ENCODE measurements around the gene ASB14.

DNA sequence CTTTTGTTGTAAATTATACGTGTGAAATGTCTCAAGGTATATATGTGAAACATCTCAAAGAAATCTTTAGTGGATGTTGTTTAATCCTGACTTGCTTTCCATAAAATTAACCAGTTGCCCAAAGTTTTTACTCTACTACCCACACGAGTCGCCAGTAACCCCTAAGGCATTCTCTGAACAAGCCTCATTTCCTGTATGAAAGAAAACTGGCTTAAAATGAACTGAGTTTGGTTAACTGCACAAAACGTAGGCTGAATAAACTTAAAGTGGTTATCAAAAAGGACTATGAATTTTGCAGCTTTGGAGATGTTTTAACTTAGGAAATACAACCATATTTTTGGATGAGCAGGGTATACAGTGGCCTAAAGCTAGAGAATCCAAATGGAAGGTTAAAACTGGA is 67.6 kb downstream of the ASB14 start:
- TF ChIP-seq, protein P1, sequence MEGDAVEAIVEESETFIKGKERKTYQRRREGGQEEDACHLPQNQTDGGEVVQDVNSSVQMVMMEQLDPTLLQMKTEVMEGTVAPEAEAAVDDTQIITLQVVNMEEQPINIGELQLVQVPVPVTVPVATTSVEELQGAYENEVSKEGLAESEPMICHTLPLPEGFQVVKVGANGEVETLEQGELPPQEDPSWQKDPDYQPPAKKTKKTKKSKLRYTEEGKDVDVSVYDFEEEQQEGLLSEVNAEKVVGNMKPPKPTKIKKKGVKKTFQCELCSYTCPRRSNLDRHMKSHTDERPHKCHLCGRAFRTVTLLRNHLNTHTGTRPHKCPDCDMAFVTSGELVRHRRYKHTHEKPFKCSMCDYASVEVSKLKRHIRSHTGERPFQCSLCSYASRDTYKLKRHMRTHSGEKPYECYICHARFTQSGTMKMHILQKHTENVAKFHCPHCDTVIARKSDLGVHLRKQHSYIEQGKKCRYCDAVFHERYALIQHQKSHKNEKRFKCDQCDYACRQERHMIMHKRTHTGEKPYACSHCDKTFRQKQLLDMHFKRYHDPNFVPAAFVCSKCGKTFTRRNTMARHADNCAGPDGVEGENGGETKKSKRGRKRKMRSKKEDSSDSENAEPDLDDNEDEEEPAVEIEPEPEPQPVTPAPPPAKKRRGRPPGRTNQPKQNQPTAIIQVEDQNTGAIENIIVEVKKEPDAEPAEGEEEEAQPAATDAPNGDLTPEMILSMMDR (IDR thresholded peaks at IDR 0.05) = no peak
- TF ChIP-seq POLR2A (IDR thresholded peaks at IDR 0.05) = no peak
